ENCODE data around the gene CLSTN2.

The CLSTN2 gene

DNA sequence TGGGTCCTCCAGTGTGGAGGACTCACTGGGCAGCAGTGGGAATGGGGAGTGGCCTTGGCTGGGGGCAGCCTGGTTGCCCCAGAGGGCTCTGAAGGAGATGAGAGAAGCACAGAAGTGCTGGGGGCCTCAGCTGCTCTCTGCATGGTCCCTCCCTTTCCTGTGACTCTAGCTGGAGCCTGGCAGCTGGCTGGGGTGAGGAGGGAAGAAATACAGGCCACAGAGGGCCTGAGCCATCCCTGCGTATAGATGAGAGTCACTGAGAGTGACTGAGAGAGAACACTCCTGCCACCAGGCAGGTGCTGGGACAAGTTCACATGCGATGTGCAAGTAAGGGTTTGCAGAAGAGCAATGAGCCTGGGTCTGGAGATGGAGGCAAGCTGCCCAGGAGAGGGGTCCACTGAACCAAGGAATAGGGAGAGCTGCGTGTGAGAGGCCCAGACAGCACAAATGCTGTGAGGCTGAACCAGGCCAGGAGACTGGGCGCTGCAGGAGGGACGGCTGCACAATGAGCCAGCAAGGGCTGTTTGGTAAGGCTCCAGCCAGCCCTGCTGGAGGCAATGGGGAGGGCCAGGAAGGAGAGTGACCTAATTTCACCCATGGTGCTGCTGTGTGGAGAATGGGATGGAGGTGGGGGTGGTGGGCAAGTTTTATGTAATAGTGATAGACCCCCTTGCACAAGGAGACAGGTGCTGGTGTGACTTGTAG lies 87.2 kb downstream of the CLSTN2 start:
- DNase-seq = no peak
- Histone ChIP-seq H3K36me3 (no peaks in the 10 kb centered on the region), H3K4me3 (ENCODE audit: low read depth, low read length) (no peak overlapping the region), H3K9me3 (ENCODE audit: severe bottlenecking) (no peaks in the 10 kb centered on the region), H3K27me3 (ENCODE audit: insufficient read depth, low read depth, severe bottlenecking) (no peaks in the 10 kb centered on the region), H3K27ac (no peak overlapping the region)
- TF ChIP-seq, protein P1, sequence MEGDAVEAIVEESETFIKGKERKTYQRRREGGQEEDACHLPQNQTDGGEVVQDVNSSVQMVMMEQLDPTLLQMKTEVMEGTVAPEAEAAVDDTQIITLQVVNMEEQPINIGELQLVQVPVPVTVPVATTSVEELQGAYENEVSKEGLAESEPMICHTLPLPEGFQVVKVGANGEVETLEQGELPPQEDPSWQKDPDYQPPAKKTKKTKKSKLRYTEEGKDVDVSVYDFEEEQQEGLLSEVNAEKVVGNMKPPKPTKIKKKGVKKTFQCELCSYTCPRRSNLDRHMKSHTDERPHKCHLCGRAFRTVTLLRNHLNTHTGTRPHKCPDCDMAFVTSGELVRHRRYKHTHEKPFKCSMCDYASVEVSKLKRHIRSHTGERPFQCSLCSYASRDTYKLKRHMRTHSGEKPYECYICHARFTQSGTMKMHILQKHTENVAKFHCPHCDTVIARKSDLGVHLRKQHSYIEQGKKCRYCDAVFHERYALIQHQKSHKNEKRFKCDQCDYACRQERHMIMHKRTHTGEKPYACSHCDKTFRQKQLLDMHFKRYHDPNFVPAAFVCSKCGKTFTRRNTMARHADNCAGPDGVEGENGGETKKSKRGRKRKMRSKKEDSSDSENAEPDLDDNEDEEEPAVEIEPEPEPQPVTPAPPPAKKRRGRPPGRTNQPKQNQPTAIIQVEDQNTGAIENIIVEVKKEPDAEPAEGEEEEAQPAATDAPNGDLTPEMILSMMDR (IDR thresholded peaks at IDR 0.05; ENCODE audit: low read depth, low read length) = no peak

- TF ChIP-seq, protein P1 (IDR thresholded peaks at IDR 0.05; ENCODE audit: low read depth, low read length) = no peak
- DNase-seq = no peak
- no peaks in the 10 kb centered on the region for H3K9me3 ChIP-seq (ENCODE audit: severe bottlenecking)
These were observed 88.9 kb downstream of the CLSTN2 start for GRCh38 chr3:140023616-140024530.

GRCh38 chr3:140031170-140031569 lies 96.2 kb downstream of the CLSTN2 start:
- Histone ChIP-seq H3K36me3 (no peaks in the 10 kb centered on the region), H3K9me3 (ENCODE audit: severe bottlenecking) (peaks cover 2% of the 10 kb centered on the region), H3K27ac (no peak overlapping the region), H3K27me3 (ENCODE audit: insufficient read depth, low read depth, severe bottlenecking) (no peaks in the 10 kb centered on the region), H3K4me3 (ENCODE audit: low read depth, low read length) (no peak overlapping the region)
- TF ChIP-seq, protein P1 (IDR thresholded peaks at IDR 0.05; ENCODE audit: low read depth, low read length) = no peak
- DNase-seq = no peak

More at GRCh38 chr3:140023616-140024530, 88.9 kb downstream of the CLSTN2 start:
- H3K4me3 ChIP-seq (ENCODE audit: low read depth, low read length) = no peak overlapping the region
- H3K27ac ChIP-seq = no peak overlapping the region
- H3K27me3 ChIP-seq (ENCODE audit: insufficient read depth, low read depth, severe bottlenecking) = no peaks in the 10 kb centered on the region
- H3K36me3 ChIP-seq = no peaks in the 10 kb centered on the region

DNA sequence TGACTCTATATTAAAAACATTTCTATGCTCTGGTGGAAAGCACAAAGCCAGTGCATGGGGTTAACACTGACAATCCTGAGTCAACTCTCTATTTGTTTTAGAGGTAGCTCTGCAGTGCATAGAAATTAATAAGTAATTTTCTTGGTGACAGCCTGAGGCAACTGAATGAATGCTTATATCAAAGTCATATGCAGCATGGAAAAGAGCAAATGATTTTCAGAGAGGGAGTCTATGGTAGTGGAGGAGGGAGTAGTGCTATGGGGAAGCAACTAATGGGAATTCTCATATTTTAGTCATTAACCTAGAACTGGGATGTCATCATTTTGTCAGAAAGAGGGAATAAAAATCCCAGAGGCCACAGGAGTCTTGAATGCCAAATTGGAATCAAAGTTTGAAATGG lies 99.1 kb downstream of the CLSTN2 start:
- no peak for DNase-seq

DNA sequence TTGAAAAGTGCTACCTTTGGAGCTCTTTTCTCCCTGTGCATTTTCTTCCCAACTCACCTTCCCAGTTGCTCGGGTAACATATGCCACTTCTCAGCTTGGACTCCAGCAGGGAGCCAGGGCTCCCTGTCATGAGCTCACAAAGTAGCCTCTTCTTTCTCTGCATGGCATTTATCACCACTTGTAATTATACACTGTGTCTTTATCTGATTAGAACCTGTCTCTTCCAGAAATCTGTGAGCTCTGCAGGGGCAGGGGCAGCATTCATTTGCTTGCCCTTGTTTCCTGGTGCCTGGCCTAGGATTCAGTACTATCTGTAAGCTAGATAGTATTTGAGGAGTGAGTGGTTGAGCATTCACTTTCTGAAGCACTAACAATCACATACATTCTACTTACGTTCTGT lies 100.9 kb downstream of the CLSTN2 start:
- no peaks in the 10 kb centered on the region for H3K27me3 ChIP-seq (ENCODE audit: insufficient read depth, low read depth, severe bottlenecking)
- TF ChIP-seq, protein P1 (IDR thresholded peaks at IDR 0.05; ENCODE audit: low read depth, low read length) = no peak
- no peaks in the 10 kb centered on the region for H3K36me3 ChIP-seq
- peak overlapping the region; percentile 37 for H3K27ac ChIP-seq
- DNase-seq = peak; percentile 27
- H3K9me3 ChIP-seq (ENCODE audit: severe bottlenecking) = peaks cover 2% of the 10 kb centered on the region
- H3K4me3 ChIP-seq (ENCODE audit: low read depth, low read length) = no peak overlapping the region

More for the DNA sequence above, 99.1 kb downstream of the CLSTN2 start:
- TF ChIP-seq, protein P1 (IDR thresholded peaks at IDR 0.05; ENCODE audit: low read depth, low read length) = no peak
- H3K27ac ChIP-seq = no peak overlapping the region
- peaks cover 2% of the 10 kb centered on the region for H3K9me3 ChIP-seq (ENCODE audit: severe bottlenecking)
- no peaks in the 10 kb centered on the region for H3K27me3 ChIP-seq (ENCODE audit: insufficient read depth, low read depth, severe bottlenecking)
- H3K4me3 ChIP-seq (ENCODE audit: low read depth, low read length) = no peak overlapping the region
- H3K36me3 ChIP-seq = no peaks in the 10 kb centered on the region

Measured in WERI-Rb-1 (cell line).